CD4-positive, alpha-beta T cell treated with Interleukin-12 subunit alpha and Interleukin-12 subunit beta, for 1 hour (primary cell): ENCODE measurements around the gene OR4E2.
"Not testable (repeated sequence)": the region's sequence is repeated elsewhere in the genome, so short reads cannot be mapped to it uniquely, and the experiment has no call there.

Experiments
- DNase-seq: peaks from one replicate; pipeline ENCODE4 v3.0.0-alpha.2; 2020

OR4E2 gene

DNA sequence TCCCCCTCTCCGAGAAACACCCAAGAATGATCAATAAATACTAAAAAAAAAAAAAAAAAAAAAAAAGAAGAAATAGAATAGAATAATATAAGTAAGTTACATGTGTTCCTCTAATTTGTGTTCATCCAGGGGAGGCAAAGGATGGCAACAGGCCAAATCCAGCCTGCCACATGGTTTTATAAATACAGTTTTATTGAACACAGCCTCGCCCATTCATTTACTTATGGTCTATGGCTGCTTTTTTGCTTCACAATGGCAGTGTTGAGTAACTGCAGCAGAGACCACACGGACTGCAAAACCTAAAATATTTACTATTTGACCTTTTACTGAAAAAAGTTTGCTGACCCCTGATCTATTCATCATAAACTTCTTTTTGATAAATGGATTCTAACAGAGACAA, 44.9 kb downstream of the OR4E2 start:
- DNase-seq: not testable (repeated sequence)

DNA sequence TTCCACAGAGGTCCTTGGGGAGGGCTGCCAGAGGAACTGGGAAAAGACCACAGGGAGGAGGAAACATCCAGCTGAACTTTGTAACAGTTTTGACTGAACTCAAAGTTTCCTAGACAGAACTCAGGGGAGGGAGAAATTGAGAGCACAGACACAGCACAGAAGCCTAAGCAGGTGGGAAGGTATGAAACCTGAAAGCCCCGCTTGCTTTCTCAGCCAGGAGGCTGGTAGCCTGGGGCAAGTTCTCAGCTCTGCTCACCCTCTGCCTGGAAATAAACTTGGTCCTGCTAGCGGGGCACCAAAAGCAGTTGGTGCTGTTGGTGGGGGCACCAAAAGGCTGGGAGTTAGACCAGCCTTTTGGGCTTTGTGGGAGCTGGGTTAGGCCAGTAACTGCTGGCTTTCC, 45.9 kb downstream of the OR4E2 start:
- DNase-seq: no peak

DNA sequence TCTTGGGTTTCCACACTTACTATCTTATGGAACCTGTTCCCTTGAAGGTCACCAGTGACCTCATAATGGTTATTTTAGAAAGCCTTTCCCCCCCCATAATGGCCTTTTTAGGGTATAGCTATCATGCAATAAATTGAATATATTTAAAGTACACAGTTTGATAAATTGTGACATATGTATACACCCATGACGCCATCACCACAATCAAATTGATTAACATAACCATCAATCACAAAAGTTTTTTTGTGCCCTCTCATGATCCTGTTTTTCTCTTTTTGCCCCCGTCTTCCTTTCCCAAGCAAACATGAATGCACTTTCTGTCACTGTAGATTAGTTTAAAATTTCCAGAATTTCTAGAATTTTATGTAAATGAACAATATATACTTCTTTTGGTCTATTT, 48.7 kb downstream of the OR4E2 start:
- no peak for DNase-seq

DNA sequence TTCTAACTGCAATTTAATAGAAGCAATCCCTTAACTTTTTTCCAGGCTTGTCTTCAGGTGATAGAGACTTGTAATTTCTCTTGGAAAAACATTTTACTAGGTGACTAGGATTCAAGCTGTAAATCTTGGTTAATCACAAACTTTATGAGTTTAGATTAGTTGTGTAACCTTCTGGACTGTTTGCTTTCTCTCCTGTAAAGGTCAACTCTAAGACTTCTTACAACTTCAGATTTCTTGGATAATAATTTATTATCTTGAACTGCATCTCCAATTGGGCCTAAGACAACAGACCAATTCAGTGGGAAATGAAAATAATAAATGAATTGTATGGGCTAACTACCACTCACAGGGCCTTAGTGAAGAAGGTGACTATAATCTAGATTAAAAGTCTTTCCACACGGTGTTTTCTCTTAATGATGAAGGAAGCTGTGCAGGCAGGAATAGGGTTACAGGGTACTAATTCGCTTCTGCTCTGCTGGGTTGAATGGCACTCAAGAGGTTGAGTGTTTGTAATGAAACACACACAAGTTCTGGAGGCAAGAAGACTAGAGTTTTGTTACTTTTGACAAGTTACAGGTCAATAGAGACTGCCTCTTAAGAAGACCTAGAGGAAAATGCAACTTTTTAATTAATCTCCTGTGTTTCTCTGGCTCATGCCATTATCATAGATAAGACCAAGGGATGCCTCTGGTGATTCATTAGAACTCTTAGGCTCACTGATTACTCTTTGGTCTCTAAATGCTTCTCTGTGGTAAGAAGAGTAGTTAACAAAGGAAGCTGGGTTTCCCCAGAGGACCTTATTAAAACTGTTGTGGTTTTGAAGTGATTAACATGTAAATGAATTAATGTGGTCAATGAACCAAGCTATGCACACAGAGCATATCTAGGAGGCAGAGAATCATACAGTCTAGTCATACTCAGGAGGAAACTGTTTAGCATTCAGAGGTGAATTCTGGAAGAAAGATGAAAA, 50.0 kb downstream of the OR4E2 start:
- peak; percentile 29 for DNase-seq

DNA sequence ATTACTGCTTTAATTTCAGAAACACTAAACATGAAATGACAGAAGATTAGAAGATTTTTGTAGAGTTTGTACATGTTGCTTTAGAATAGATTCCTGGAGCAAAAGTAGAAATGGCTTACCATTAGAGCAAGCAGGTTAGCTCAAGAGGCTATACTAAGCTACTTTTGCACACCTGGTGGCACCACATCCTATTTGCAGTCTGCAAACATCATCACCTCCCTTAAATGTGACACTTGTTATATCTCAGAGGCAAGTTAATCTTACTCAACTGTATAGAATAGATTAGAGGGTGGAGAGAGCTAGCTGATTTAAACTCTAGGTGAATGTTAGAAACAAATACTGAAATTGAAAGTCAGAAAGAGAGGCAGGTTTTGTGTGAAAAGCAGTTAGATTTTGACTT, 50.7 kb downstream of the OR4E2 start:
- DNase-seq: no peak

DNA sequence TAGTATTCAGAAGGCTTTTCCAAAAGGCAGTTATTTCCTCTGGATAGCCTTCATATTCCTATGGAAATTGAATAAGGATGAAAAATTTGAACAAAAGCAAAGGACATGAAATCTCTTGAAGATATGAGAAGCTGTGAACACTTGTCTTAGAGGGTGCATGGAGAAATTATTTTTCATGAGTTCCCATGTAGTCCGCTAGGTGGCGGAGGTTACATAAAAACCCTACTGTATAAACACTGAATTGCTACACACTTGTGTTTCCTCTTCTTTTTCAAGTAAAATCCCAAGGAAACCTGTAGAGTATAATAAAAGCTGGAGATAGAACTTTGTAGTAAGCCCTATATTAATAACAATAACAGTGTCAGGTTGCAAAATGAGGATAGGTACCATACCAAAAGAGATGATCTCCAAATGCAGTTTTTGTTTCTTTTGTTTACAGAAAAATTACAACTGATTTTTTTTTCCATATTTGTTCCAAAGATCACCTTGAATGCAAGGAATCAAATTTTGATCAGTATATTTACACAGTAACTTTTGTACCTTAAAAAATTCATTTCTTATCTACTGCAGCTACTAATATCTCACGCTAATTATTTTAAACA, 57.8 kb downstream of the OR4E2 start:
- DNase-seq: peak; percentile 51

DNA sequence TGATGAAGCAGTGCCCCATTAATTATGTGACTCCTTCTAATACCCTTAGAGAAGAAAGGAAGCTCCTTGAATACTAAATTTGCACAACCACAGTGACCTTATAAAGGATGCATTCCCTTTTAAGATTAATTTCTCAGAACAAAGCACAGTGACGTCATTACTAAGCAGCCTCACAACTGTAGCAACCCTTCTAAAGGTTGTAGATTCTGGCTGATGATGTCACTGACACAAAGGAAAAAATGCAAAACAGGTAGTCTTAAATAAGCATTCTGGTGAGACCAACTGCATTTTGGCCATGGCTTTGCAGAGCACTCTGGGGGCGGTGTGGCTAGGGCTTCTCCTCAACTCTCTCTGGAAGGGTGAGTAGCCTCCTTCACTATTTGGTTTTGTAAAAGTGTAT, 58.4 kb downstream of the OR4E2 start:
- DNase-seq: peak; percentile 38

DNA sequence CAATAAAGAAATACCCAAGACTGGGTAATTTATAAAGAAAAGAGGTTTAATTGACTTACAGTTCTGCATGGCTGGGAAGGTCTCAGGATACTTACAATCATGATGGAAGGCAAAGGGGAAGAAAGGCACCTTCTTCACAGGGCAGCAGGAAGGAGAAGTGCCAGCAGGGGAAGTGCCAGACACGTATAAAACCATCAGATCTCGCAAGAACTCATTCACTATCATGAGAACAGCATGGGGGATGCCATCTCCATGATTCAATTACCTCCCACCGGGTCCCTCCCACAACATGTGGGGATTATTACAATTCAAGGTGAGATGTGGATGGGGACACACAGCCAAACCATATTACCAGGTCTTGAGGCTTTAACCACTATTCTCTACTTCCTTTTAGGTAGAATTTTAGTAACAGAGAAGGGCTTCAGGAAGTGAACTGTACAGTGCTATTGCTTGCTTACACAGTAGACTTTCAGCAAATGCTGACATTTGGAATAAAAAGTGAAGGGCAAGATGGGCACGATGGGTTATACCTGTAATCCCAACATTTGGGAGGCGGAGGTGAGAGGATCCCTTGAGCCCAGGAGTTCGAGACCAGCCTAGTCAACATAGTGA, 60.8 kb downstream of the OR4E2 start:
- DNase-seq: no peak
